Left lung (tissue), 10 donors: ENCODE data around the gene CELF4. TPM values are rescaled to one million over a fixed set of nuclear protein-coding genes. Genes with fewer than 3 reads are reported as not detected.

Experiments
- ATAC-seq: fragments of 200-7000 bp; cut with Tn5 transposase; one replicate; pipeline ENCODE4 v1.9.1; 2020; ENCODE audit warnings: moderate library complexity
- DNase-seq, 4 donors: peaks; one replicate each; pipeline ENCODE4 v3.0.0-alpha.2; 2013 to 2020
- H3K27ac ChIP-seq, 2 donors: fragments of 200-600 bp; sonication (generic) in 1 of 2; one replicate each; pipeline versions ENCODE4 v1.5.0 to v1.8.0; 2020 to 2021
- H3K27me3 ChIP-seq, 2 donors: fragments of 200-600 bp; sonication (generic) in 1 of 2; one replicate each; pipeline versions ENCODE4 v1.5.0 to v1.8.0; 2020 to 2021
- H3K36me3 ChIP-seq, 2 donors: fragments of 200-600 bp; sonication (generic) in 1 of 2; one replicate each; pipeline versions ENCODE4 v1.5.0 to v1.8.0; 2020 to 2021
- H3K4me1 ChIP-seq, 2 donors: fragments of 200-600 bp; one replicate each; pipeline ENCODE4 v1.8.0; 2021
- H3K4me3 ChIP-seq, 2 donors: fragments of 200-600 bp; sonication (generic) in 1 of 2; one replicate each; pipeline versions ENCODE4 v1.5.0 to v1.8.0; 2020 to 2021; ENCODE audit warnings: mild to moderate bottlenecking in 1 of 2
- H3K9me3 ChIP-seq, 2 donors: fragments of 200-600 bp; sonication (generic) in 1 of 2; one replicate each; pipeline versions ENCODE4 v1.5.0 to v1.8.0; 2020 to 2021
- intact Hi-C, 2 donors: fragments of 100-400 bp; cut with DNase I; formaldehyde crosslinking; loops; one replicate each; pipeline versions ENCODE4 v1.11.2 to v1.14.2; 2022
- polyA plus RNA-seq, 6 donors: library from polyadenylated mRNA; unstranded; fragments of 120-200 nt; gene quantifications; one replicate each; pipeline ENCODE4 v1.2.1, GENCODE V29; 2013; ENCODE audit not compliant: insufficient read length in 6 of 6
- total RNA-seq, 2 donors: library from RNA; stranded (reverse); fragmentation: NEBNext Ultra II Directional; extraction: Animal tissue kit (Norgen Biotek cat#: 25700); gene quantifications; one replicate each; pipeline ENCODE4 v1.2.1, GENCODE V29; 2021
- TF ChIP-seq, protein P1 (sequence below), 2 donors: fragments of 200-600 bp; sonication (generic) in 1 of 2; IDR thresholded peaks; one replicate each; pipeline versions ENCODE4 v1.5.0 to v1.8.0; 2021; ENCODE audit warnings: antibody characterized with exemption in 2 of 2
- donor health status: DM: no; HTN: yes; CAD: no.
- donor health status: DM: no; HTN: no; CAD: no.

Gene CELF4
- total and polyA plus RNA-seq, 8 donors: 1.1 to 10.3 (median 7.4) TPM

- TF ChIP-seq, protein P1, sequence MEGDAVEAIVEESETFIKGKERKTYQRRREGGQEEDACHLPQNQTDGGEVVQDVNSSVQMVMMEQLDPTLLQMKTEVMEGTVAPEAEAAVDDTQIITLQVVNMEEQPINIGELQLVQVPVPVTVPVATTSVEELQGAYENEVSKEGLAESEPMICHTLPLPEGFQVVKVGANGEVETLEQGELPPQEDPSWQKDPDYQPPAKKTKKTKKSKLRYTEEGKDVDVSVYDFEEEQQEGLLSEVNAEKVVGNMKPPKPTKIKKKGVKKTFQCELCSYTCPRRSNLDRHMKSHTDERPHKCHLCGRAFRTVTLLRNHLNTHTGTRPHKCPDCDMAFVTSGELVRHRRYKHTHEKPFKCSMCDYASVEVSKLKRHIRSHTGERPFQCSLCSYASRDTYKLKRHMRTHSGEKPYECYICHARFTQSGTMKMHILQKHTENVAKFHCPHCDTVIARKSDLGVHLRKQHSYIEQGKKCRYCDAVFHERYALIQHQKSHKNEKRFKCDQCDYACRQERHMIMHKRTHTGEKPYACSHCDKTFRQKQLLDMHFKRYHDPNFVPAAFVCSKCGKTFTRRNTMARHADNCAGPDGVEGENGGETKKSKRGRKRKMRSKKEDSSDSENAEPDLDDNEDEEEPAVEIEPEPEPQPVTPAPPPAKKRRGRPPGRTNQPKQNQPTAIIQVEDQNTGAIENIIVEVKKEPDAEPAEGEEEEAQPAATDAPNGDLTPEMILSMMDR (IDR thresholded peaks at IDR 0.05): no peak
- ATAC-seq: no peak
- intact Hi-C loops: no loop called here
- H3K4me1 ChIP-seq: peaks cover 8 to 27% of the 10 kb centered on the region in 2 donors
- H3K4me3 ChIP-seq: no peak overlapping the region
- no peak for DNase-seq
- H3K36me3 ChIP-seq: no peaks in the 10 kb centered on the region
- H3K9me3 ChIP-seq: no peaks in the 10 kb centered on the region
- H3K27me3 ChIP-seq: peaks cover 58 to 89% of the 10 kb centered on the region in 2 donors
- no peak overlapping the region for H3K27ac ChIP-seq
These were observed 2.4 kb upstream of the CELF4 start for GRCh38 chr18:37567994-37568359.

DNA sequence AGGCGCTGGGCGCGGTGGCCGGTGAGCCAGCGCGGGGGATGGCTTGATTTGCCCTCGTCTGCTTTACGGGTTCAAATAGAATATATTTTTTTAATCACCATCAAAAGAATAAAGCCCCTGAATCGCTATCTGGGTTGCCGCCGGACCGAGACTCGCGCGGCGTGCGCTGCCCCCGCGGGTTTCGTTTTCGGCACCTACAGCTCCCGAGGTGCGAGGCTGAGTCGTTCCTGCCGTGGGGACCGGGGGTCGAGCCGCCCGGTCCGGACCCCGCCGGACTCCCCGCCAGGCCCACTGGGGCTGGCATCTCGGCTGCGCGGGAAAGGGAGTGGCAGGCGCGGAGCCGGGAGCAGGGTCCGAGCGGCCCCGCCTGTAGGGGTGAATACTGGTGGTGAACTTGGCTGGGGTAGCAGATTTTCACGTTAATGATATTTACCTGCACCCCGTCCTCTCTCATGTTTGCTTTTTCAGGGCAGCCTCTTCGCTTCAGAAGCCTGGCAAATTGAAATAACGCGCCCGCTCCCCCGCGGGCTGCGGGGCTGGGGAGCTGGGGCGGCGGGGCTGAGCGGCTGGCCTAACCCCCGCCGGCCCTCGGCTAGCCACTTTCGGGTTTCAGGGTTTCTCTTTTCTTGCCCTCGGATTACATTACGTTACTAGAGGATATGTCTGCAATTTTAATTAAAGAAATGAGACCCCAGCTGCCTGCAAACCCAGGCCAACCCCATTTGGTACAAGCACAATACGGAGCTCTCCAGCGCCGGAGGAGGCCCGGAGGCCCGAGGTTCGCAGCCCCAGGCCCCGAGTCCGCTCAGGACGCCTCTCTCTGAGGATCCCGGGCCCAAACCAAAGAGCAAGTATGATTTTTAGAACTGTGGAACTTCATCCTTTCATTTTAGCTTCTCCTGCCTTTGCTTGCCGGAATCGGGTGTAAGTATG is 1.7 kb upstream of the CELF4 start:
- no peak for ATAC-seq
- TF ChIP-seq, protein P1 (IDR thresholded peaks at IDR 0.05): no peak
- H3K27ac ChIP-seq: no peak overlapping the region
- peaks cover 8 to 27% of the 10 kb centered on the region in 2 donors for H3K4me1 ChIP-seq
- peak in 1 of 4 donors; percentile 76 for DNase-seq
- H3K27me3 ChIP-seq: peaks cover 58 to 95% of the 10 kb centered on the region in 2 donors
- no peaks in the 10 kb centered on the region for H3K9me3 ChIP-seq
- no peaks in the 10 kb centered on the region for H3K36me3 ChIP-seq
- H3K4me3 ChIP-seq: peak overlapping the region; percentile 27 to 46
- intact Hi-C loops: no loop called here

DNA sequence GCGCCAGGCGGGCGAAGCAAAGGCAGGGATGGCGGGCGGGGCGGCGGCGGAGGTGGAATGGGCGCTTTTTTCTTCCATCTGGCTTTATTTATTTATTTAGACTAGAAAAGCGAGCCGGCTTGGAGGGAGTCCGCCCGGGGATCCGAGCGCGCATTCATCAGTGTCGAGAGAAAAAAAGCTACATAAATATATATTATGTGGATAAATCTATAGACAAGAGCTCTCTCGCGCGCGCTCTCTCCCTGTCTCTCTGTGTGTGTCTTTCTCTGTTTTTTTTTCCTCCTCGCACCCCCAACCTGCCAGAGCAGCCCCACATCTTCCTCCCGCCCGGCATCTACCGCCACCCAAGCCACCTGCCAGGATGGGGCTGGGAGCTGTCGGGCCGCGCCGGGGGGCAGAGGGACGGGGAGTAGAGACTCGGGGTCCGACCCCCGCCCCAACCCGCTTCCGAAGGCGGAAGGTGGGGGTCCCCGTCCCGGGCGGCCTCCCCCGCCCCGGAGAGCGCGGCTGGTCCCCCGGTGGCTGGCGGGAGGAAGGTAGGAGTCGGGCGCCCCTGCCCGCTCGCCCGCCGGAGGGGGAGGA is 972 bp upstream of the CELF4 start:
- DNase-seq (peak in 1 of 4 donors; percentile 82), ATAC-seq (no peak)
- no peaks in the 10 kb centered on the region for H3K36me3 ChIP-seq
- no peaks in the 10 kb centered on the region for H3K9me3 ChIP-seq
- peaks cover 58 to 94% of the 10 kb centered on the region in 2 donors for H3K27me3 ChIP-seq
- intact Hi-C loops: no loop called here
- H3K27ac ChIP-seq: no peak overlapping the region
- peak overlapping the region; percentile 27 to 46 for H3K4me3 ChIP-seq
- H3K4me1 ChIP-seq: peaks cover 8 to 27% of the 10 kb centered on the region in 2 donors
- TF ChIP-seq, protein P1 (IDR thresholded peaks at IDR 0.05): no peak

GRCh38 chr18:37565977-37566478 is 430 bp upstream of the CELF4 start:
- ATAC-seq: peak; percentile 73
- Histone ChIP-seq H3K4me1 (peaks cover 8 to 27% of the 10 kb centered on the region in 2 donors), H3K4me3 (peak overlapping the region; percentile 27 to 46), H3K9me3 (no peaks in the 10 kb centered on the region), H3K27ac (no peak overlapping the region), H3K36me3 (no peaks in the 10 kb centered on the region), H3K27me3 (peaks cover 58 to 96% of the 10 kb centered on the region in 2 donors)
- TF ChIP-seq, protein P1 (IDR thresholded peaks at IDR 0.05): no peak
- intact Hi-C loops: no loop called here
- DNase-seq: peak in 3 of 4 donors; percentile 64 to 78 (median 75)

DNA sequence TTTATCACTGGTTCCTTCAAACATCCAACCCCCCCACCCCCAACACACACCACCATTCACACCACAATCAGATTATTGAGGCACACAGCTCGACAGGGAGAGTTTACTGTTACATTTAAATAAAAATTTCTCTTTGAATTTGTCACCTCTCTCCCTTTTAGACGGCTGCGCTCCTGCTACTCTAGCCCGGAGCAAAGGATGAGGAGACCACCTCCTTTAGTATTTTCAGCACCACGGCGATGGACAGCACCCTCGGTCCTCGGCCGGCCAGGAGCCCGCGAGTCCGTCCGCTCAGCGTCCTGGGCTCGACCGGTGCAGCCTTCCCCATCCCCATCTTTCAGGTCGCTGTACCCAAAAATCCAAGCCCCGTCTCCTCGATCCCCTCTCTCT is 892 bp downstream of the CELF4 start:
- intact Hi-C loops: no loop called here
- H3K36me3 ChIP-seq: no peaks in the 10 kb centered on the region
- H3K9me3 ChIP-seq: no peaks in the 10 kb centered on the region
- no peak overlapping the region for H3K27ac ChIP-seq
- TF ChIP-seq, protein P1 (IDR thresholded peaks at IDR 0.05): no peak
- peaks cover 57 to 89% of the 10 kb centered on the region in 2 donors for H3K27me3 ChIP-seq
- H3K4me1 ChIP-seq: peaks cover 8 to 27% of the 10 kb centered on the region in 2 donors
- DNase-seq (peak; percentile 43 to 87 (median 78)), ATAC-seq (peak; percentile 86)
- no peak overlapping the region for H3K4me3 ChIP-seq
